Hematopoietic multipotent progenitor cell treated with erythropoietin and hydrocortisone succinate and interleukin-3 and kit ligand, for 4 days (in vitro differentiated cells): Measurements from ENCODE around the gene NTN4.

ENCODE experiments used
- DNase-seq: peaks from one replicate; pipeline ENCODE4 v3.0.0-alpha.2; 2015

The NTN4 gene

DNA sequence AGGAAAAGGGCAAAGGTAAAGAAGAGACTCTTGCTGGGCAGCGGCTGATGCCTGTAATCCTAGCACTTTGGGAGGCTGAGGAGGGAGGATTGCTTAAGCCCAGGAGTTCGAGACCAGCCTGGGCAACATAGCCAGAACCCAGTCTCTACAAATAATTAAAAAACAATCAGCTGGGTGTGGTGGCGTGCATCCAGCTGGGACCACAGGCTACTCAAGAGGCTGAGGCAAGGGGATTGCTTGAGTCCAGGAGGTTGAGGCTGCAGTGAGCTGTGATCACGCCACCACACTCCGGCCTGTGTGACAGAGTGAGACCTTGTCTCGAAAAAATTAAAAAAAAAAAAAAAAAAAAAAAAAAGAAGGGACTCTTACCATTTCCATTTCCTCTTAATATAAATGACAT is 138.9 kb downstream of the NTN4 start:
- no peak for DNase-seq

- no peak for DNase-seq
These were observed 141.4 kb downstream of the NTN4 start for GRCh38 chr12:95648990-95649791.

DNA sequence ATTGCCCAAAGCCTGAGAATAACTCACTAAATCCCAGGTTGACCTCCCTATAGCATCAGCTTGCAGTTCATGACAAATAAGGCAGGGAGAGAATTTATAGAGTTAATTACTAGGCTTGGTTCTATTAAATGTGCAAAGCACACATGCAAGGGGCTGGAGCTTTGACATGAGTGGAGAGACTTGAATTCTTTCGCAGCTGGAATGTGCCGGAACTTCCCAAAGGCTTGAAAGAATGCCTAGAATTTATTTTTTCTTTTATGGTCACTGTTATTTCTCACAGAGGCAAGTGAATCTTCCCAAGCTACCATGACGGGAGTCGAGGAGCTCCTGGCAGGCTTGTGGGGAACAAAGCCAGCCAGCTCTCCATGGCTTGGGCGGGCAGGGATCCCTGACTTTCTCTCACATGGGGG is 143.8 kb downstream of the NTN4 start:
- DNase-seq = no peak

DNA sequence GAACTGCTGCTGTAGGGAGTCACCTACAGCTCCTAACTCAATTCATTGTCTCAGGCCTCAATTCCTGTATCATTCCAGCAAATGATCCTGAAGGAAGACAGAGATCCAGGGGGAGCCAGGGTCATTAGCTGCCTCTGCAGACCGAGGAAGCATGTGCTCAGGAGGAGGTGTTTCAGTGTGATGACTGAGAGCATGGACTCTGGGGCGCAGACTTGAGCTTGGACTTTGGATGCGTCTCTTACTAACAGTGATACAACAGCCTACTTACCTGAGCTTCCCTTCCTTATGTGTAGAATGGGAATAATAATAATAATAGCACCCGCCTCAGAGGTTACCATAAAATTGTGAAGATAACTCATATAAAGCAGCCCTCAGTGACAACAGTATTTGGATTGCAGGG is 147.3 kb downstream of the NTN4 start:
- no peak for DNase-seq

- peak; percentile 8 for DNase-seq
These were observed 148.0 kb downstream of the NTN4 start for GRCh38 chr12:95642583-95642982.

GRCh38 chr12:95641299-95641952 is 149.1 kb downstream of the NTN4 start:
- DNase-seq = no peak

DNA sequence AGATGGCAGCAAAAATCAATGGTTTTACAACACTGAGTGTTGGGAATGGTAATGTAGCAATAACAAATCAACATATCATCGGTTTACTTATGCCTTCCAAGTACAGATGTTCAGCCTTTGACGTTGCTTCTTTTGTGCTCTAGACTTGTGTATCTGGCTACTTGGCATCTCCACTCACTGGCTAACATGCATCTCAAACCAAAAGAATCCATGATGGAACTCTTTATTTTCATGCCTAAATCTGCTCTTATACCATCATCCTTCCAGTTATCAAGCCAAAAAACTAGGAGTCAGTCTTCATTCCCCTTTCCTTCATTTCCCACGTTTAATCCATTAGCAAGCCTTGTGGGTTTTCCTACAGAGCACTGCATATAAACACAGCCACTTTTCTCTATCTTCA is 150.0 kb downstream of the NTN4 start:
- DNase-seq = no peak

DNA sequence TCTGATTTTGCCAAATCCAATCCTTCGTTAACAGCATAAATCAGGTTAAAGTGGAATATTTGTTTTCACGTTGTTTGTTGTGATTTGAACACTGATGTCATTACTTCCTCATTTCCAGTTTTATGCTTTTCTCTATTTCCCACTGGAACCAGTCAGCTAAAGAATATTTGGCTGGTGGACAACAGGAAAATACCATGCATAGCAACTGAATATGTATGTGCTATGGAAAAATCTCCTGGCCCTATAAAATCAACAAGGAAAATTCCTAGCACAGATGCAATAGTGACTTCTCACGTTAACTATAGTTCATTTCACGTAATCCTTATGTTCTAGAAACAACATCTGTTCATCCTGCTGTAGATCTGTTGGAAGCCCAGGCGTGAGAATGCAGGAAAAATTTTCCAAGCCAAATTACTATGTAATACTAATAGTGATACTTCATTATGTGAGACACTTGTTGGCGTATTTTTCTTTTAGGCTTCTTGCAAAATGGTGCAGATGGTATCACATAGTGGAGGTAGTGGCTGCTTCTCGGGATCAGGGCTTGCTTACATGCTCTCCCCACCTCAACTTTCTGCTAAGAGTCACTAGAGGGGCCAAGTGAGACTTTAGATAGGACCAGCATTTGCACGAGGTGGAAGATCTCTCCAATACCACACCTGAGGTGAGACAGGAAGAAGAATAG is 153.0 kb downstream of the NTN4 start:
- no peak for DNase-seq

DNA sequence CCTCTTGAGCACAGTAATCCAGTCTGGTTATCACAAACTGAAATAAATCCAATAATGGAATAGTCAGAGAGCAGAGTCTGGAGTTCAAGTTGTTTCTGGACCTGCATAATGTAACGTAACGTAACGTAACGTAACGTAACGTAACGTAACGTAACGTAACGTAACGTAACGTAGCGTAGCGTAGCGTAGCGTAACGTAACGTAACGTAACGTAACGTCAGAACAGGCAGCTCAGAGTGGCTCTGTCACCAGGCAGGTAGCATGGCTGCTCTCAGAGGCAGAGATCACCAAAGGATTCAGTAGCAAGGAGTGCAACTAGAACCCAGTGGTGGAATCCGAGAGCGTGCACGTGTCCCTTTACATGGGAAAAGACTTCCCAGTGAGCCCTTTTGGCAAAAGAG is 153.6 kb downstream of the NTN4 start:
- no peak for DNase-seq

GRCh38 chr12:95634622-95635621 is 155.6 kb downstream of the NTN4 start:
- DNase-seq = no peak

DNA sequence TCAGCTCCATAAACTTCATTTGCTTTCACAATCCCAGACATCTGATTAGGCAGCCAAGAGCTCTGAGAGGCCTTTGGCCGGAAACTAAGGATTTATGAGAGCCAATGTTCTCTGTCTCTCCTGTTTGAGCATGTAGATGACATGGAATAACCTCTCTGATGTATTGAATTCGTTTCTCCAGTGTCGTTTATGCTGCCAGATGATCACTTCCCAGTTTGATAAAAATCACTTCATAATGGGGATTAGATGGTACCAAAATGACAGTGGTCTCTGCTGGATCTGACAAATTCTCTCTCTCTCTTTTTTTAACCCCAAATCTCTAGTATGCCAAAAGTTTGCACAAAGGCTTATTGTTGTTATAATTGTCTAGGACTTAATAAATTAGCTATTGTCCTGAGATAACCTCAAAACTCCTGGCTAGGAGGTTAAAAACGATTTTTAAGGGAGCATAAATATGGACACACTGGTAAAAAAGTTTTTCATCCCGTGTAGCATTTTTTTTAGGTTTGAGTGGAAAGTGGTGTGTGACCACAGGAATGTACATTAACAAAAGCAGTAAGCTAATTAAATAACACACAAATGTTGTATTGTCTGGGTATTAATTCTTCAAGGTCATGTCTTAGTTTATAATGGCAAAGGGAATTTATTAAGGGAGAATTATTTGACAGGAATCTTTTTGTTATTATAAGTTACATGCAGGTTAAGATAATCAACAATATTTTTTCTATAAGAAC is 156.7 kb downstream of the NTN4 start:
- DNase-seq = no peak

DNA sequence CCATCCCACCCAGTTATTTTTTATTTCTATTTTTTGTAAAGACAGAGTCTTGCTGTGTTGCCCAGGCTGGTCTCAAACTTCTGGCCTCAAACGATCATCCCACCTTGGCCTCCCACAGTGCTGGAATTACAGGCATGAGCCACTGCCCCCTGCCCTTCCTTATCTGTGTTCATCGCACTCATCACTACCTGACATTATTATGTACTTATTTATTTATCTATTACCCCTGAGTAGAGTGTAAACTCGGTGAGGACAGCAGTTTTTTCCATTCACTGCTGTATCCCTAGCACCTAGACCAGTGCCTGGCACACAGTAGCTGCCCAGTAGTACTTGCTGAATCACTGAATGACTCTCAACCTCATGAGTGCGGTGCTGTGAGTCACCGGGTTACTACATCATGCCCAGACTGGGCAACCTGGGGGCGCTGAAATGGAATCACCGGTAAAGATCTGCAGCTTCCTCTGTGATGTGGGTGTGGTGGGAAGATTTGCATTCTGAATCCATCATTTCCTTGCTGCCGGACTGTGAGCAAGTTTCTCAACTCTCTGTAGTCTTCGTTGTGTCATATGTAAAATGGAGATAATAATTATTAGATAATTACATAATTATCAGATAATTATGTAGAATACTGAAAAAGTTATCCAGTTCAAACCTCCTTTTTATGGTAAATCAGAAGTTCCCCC is 157.4 kb downstream of the NTN4 start:
- no peak for DNase-seq

DNA sequence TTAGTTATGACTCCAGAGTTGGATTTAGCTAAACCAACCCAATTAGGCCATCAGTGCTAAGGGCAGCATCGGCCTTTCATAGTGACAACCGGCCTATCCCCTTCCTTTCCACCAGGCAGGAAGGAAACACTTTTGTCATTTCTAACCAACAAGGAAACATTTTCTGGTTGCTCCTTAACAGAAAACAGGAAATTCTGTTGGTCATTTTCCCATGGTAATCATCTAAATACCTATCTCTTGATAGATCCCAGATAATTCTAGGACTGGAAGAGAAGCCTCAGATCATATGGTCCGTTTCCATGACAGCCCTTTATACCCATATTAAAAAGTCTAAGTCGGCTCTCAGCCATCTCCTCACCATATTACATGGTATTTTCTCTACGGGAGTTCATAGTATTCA is 160.1 kb downstream of the NTN4 start:
- no peak for DNase-seq

DNA sequence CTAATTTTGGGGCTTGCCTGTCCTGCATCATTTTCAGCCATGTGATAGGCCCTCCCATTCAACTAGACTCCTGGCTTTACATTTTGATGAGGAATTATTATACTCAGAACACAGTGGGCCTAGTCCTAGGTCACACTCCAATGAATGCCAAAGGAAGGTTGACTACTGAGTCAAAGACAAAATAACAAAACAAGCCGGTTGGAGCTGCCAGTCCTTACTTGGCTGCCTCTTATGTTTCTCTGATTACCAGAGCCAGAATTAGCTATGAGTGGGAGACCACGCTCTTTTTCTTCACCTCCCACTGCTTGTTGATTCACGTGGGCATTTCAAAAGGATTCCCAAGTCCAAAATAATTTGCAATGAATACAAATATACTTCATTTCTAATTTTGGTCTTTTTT is 161.2 kb downstream of the NTN4 start:
- no peak for DNase-seq

DNA sequence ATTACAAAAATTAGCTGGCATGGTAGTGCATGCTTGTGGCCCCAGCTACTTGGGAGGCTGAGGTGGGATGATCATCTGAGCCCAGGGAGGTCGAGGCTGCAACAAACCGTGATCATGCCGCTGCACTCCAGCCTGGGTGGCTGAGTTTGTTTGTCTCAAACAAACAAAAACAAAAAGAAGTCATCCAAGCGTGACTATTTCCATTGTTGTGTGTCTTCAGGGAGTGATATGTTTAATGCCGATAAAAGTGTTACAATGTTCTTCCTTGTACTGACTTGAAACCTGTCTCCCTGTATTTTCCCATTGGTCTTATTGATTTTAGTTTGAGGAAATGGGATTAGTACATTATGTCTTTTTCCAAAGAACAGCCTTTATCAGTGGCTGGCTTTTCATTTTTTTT is 163.7 kb downstream of the NTN4 start:
- no peak for DNase-seq

DNA sequence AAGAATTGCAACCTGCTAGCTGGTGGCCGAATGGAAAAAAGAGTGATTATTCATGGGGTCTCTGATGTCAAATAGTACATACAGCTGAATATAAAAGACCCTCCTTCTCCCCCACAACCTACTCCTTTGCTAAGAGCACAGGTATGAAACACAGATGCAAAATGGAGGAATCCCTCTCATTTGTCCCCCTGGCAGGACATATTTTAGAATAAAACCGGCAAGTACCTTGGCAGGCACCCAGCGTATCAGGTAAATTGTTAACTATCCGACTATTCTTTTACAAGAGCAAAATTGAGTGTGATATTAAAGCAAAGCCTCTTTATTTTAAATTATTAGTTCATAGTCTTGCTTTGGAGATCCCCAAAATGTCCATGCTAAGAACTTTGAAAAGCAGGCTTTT is 165.6 kb downstream of the NTN4 start:
- DNase-seq = no peak

- DNase-seq = no peak
These were observed 166.0 kb downstream of the NTN4 start for GRCh38 chr12:95624589-95624988.

- DNase-seq = peak; percentile 61
These were observed 166.9 kb downstream of the NTN4 start for GRCh38 chr12:95623554-95624170.

DNA sequence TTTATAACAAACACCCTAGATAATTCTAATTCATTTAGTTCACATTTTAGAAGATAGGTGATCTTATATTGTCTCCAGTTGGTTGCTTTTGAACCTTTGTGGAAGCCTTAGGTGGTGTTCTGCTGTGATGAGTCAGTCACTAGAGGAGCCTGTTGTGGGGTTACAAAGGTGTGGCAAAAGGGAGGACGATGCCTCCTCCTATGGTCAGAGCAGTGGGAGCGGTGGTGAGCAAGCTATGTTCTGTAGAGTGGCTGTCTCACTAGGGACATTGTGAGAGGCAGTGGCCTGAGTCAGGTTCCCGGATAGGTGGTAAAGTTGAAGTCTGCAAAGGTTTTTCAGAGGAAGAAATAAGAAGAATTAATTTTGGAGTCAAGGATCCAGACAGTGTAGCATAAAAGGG is 167.7 kb downstream of the NTN4 start:
- DNase-seq = no peak

GRCh38 chr12:95621725-95622124 is 168.8 kb downstream of the NTN4 start:
- DNase-seq = no peak

DNA sequence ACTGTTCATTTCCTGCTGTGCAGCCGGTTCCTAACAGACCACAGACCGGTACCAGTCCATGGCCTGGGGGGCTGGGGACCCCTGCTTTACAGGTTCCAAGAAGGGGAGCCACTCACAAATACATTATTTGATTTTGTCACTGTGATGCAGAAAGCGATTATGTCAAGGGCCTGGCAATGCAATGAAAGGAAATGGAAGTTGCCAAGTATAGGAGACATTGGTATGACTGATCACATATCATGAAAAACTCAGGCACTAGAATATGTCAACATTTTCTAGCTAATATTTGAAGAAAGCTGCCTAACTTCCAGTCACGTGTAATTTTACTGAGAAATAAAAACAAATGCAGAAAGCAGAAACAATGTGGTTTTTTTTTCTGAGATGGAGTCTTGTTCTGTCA is 170.4 kb downstream of the NTN4 start:
- DNase-seq = no peak
